ACC112 (cell line): ENCODE data around the gene EPHB2.

Source experiments
- H2AFZ ChIP-seq: fragments of 200-600 bp; sonication (generic); one replicate; pipeline ENCODE4 v1.6.0; 2017; ENCODE audit warnings: antibody characterized with exemption, low read length; ENCODE audit not compliant: unreplicated experiment
- H3K27ac ChIP-seq: fragments of 200-600 bp; sonication (generic); 2 replicates; pipeline ENCODE4 v1.5.1; 2014; ENCODE audit warnings: low read depth, mild to moderate bottlenecking, antibody characterized with exemption, low read length, moderate library complexity
- H3K27me3 ChIP-seq: fragments of 200-600 bp; sonication (generic); 2 replicates; pipeline ENCODE4 v1.6.1; 2014; ENCODE audit warnings: mild to moderate bottlenecking, antibody characterized with exemption, low read length, moderate library complexity, mixed read lengths; ENCODE audit not compliant: insufficient read depth
- H3K36me3 ChIP-seq: fragments of 200-600 bp; sonication (generic); 2 replicates; pipeline ENCODE4 v1.6.1; 2016; ENCODE audit warnings: mild to moderate bottlenecking, antibody characterized with exemption, low read length, moderate library complexity, mixed read lengths; ENCODE audit not compliant: insufficient read depth
- H3K4me1 ChIP-seq: fragments of 200-600 bp; sonication (generic); one replicate; pipeline ENCODE4 v1.6.1; 2016; ENCODE audit warnings: low read length, mixed read lengths; ENCODE audit not compliant: insufficient read depth, unreplicated experiment, control insufficient read depth
- H3K4me3 ChIP-seq: fragments of 200-600 bp; sonication (generic); 2 replicates; pipeline ENCODE4 v1.5.1; 2014; ENCODE audit warnings: mild to moderate bottlenecking, low read depth, low read length
- H3K79me2 ChIP-seq: fragments of 200-600 bp; sonication (generic); one replicate; pipeline ENCODE4 v1.6.0; 2016; ENCODE audit warnings: low read length; ENCODE audit not compliant: control insufficient read depth, unreplicated experiment, insufficient read depth

Gene EPHB2

GRCh38 chr1:22781483-22781882 is 70.8 kb downstream of the EPHB2 start:
- H2AFZ ChIP-seq = no peak overlapping the region

GRCh38 chr1:22782406-22782805 is 71.8 kb downstream of the EPHB2 start:
- Histone ChIP-seq H3K27ac (no peak overlapping the region), H3K27me3 (no peaks in the 10 kb centered on the region), H3K36me3 (no peaks in the 10 kb centered on the region), H3K79me2 (no peaks in the 10 kb centered on the region), H3K4me3 (no peak overlapping the region), H2AFZ (no peak overlapping the region), H3K4me1 (no peaks in the 10 kb centered on the region)

More at GRCh38 chr1:22781483-22781882, 70.8 kb downstream of the EPHB2 start:
- H3K4me3 ChIP-seq = no peak overlapping the region
- no peaks in the 10 kb centered on the region for H3K27me3 ChIP-seq
- H3K36me3 ChIP-seq = no peaks in the 10 kb centered on the region
- H3K79me2 ChIP-seq = peaks cover 7% of the 10 kb centered on the region
- H3K4me1 ChIP-seq = no peaks in the 10 kb centered on the region
- no peak overlapping the region for H3K27ac ChIP-seq

GRCh38 chr1:22784317-22784716 is 73.7 kb downstream of the EPHB2 start:
- Histone ChIP-seq H3K27ac (no peak overlapping the region), H3K36me3 (no peaks in the 10 kb centered on the region), H3K79me2 (no peaks in the 10 kb centered on the region), H3K27me3 (no peaks in the 10 kb centered on the region), H2AFZ (no peak overlapping the region), H3K4me1 (no peaks in the 10 kb centered on the region), H3K4me3 (no peak overlapping the region)

- no peak overlapping the region for H2AFZ ChIP-seq
- no peaks in the 10 kb centered on the region for H3K27me3 ChIP-seq
- H3K79me2 ChIP-seq = no peaks in the 10 kb centered on the region
- no peaks in the 10 kb centered on the region for H3K4me1 ChIP-seq
- H3K4me3 ChIP-seq = no peak overlapping the region
- H3K27ac ChIP-seq = no peak overlapping the region
- no peaks in the 10 kb centered on the region for H3K36me3 ChIP-seq
Observed at GRCh38 chr1:22784737-22785136, 74.1 kb downstream of the EPHB2 start.

- Histone ChIP-seq H3K4me3 (no peak overlapping the region), H3K27ac (no peak overlapping the region), H3K27me3 (no peaks in the 10 kb centered on the region), H3K79me2 (no peaks in the 10 kb centered on the region), H2AFZ (no peak overlapping the region), H3K4me1 (no peaks in the 10 kb centered on the region), H3K36me3 (no peaks in the 10 kb centered on the region)
Observed at GRCh38 chr1:22786101-22786500, 75.5 kb downstream of the EPHB2 start.

- Histone ChIP-seq H3K27ac (no peak overlapping the region), H3K27me3 (no peaks in the 10 kb centered on the region), H2AFZ (no peak overlapping the region), H3K79me2 (no peaks in the 10 kb centered on the region), H3K4me1 (no peaks in the 10 kb centered on the region), H3K36me3 (no peaks in the 10 kb centered on the region), H3K4me3 (no peak overlapping the region)
Observed at GRCh38 chr1:22786719-22787489, 76.3 kb downstream of the EPHB2 start.

- no peak overlapping the region for H3K27ac ChIP-seq
- no peak overlapping the region for H2AFZ ChIP-seq
- no peaks in the 10 kb centered on the region for H3K4me1 ChIP-seq
- no peaks in the 10 kb centered on the region for H3K27me3 ChIP-seq
- no peaks in the 10 kb centered on the region for H3K79me2 ChIP-seq
- no peak overlapping the region for H3K4me3 ChIP-seq
- H3K36me3 ChIP-seq = no peaks in the 10 kb centered on the region
Observed at GRCh38 chr1:22787636-22788035, 77.0 kb downstream of the EPHB2 start.

GRCh38 chr1:22788254-22788661 is 77.6 kb downstream of the EPHB2 start:
- H3K27me3 ChIP-seq = no peaks in the 10 kb centered on the region
- no peaks in the 10 kb centered on the region for H3K36me3 ChIP-seq
- no peaks in the 10 kb centered on the region for H3K4me1 ChIP-seq
- H3K79me2 ChIP-seq = no peaks in the 10 kb centered on the region
- H3K4me3 ChIP-seq = no peak overlapping the region
- H3K27ac ChIP-seq = no peak overlapping the region
- H2AFZ ChIP-seq = no peak overlapping the region

- Histone ChIP-seq H3K27me3 (no peaks in the 10 kb centered on the region), H2AFZ (no peak overlapping the region), H3K4me1 (no peaks in the 10 kb centered on the region), H3K36me3 (no peaks in the 10 kb centered on the region), H3K79me2 (no peaks in the 10 kb centered on the region), H3K27ac (no peak overlapping the region), H3K4me3 (no peak overlapping the region)
Observed at GRCh38 chr1:22789356-22789994, 78.8 kb downstream of the EPHB2 start.

GRCh38 chr1:22790232-22791008 is 79.8 kb downstream of the EPHB2 start:
- Histone ChIP-seq H3K27ac (no peak overlapping the region), H3K4me1 (no peaks in the 10 kb centered on the region), H3K27me3 (no peaks in the 10 kb centered on the region), H2AFZ (no peak overlapping the region), H3K36me3 (no peaks in the 10 kb centered on the region), H3K4me3 (no peak overlapping the region), H3K79me2 (no peaks in the 10 kb centered on the region)
